Kidney (tissue), 14 donors: Measurements from ENCODE around the gene C9orf50. TPM values are rescaled to one million over a fixed set of nuclear protein-coding genes. Genes with fewer than 3 reads are reported as not detected.

Source experiments
- DNase-seq, 5 donors: peaks; one replicate each; pipeline ENCODE4 v3.0.0-alpha.2; 2013 to 2020
- FAIRE-seq: peaks from 2 replicates; lab custom pipeline; 2012; peaks lifted over from hg19 to GRCh38; lab: Jason Lieb, UNC
- H3K27ac ChIP-seq, 2 donors: one replicate each; pipeline ENCODE4 v1.7.0; 2013; ENCODE audit warnings: low read depth in 2 of 2, low read length in 2 of 2, inconsistent platforms in 1 of 2
- H3K27me3 ChIP-seq: one replicate; pipeline ENCODE4 v1.7.1; 2013; ENCODE audit warnings: low read length, inconsistent platforms; ENCODE audit not compliant: control insufficient read depth, insufficient read depth
- H3K36me3 ChIP-seq, 3 donors: one replicate each; pipeline versions ENCODE4 v1.7.0 to v1.7.1; 2013; ENCODE audit warnings: low read length in 3 of 3, control low read depth in 1 of 3, inconsistent platforms in 1 of 3; ENCODE audit not compliant: insufficient read depth in 3 of 3, control insufficient read depth in 2 of 3
- H3K4me1 ChIP-seq, 3 donors: one replicate each; pipeline versions ENCODE4 v1.7.0 to v1.7.1; 2013; ENCODE audit warnings: low read length in 3 of 3, inconsistent platforms in 1 of 3, low read depth in 1 of 3; ENCODE audit not compliant: control insufficient read depth in 2 of 3, insufficient read depth in 2 of 3
- H3K4me3 ChIP-seq, 3 donors: one replicate each; pipeline versions ENCODE4 v1.7.0 to v1.8.1; 2013; ENCODE audit warnings: low read length in 3 of 3, control low read depth in 1 of 3, inconsistent platforms in 1 of 3
- H3K9ac ChIP-seq, 3 donors: one replicate each; pipeline versions ENCODE4 v1.7.0 to v1.7.1; 2013; ENCODE audit warnings: low read length in 3 of 3, control low read depth in 1 of 3, inconsistent platforms in 1 of 3
- H3K9me3 ChIP-seq, 3 donors: one replicate each; pipeline versions ENCODE4 v1.7.0 to v1.7.1; 2013; ENCODE audit warnings: low read length in 3 of 3, control low read depth in 1 of 3, inconsistent platforms in 1 of 3; ENCODE audit not compliant: control insufficient read depth in 2 of 3, insufficient read depth in 1 of 3
- CTCF ChIP-seq: IDR thresholded peaks from 3 replicates; pipeline ENCODE4 v1.5.1; 2012; ENCODE audit warnings: mild to moderate bottlenecking, moderate library complexity, borderline replicate concordance; ENCODE audit not compliant: insufficient read depth; ENCODE audit errors: extremely low read depth
- intact Hi-C: fragments of 100-400 bp; cut with DNase I; formaldehyde crosslinking; loops from one replicate; pipeline ENCODE4 v1.11.1; 2022
- polyA plus RNA-seq: library from polyadenylated mRNA; stranded (reverse); fragments of 350-450 nt; fragmentation: Illumina TruSeq; extraction: RNeasy Lipid Tissue Mini Kit (QIAGEN cat#74804); gene quantifications from one replicate; pipeline ENCODE4 v1.2.3, GENCODE V29; 2014; ENCODE audit warnings: low read depth, low replicate concordance; ENCODE audit not compliant: insufficient read depth
- total RNA-seq: library from RNA; stranded (reverse); fragmentation: NEBNext Ultra II Directional; extraction: Animal tissue kit (Norgen Biotek cat#: 25700); gene quantifications from one replicate; pipeline ENCODE4 v1.2.1, GENCODE V29; 2021
- donor health status: control.
- donor health status: control.
- donor health status: control.
- donor health status: control.
- donor health status: control.
- donor health status: DM: yes; HTN: yes; CAD: no.
- donor health status: Normal renal cell carcinoma (clear cell type).

The C9orf50 gene
- total and polyA plus RNA-seq, 2 donors from 2014 or later, result 1.1 to 2.8 TPM

DNA sequence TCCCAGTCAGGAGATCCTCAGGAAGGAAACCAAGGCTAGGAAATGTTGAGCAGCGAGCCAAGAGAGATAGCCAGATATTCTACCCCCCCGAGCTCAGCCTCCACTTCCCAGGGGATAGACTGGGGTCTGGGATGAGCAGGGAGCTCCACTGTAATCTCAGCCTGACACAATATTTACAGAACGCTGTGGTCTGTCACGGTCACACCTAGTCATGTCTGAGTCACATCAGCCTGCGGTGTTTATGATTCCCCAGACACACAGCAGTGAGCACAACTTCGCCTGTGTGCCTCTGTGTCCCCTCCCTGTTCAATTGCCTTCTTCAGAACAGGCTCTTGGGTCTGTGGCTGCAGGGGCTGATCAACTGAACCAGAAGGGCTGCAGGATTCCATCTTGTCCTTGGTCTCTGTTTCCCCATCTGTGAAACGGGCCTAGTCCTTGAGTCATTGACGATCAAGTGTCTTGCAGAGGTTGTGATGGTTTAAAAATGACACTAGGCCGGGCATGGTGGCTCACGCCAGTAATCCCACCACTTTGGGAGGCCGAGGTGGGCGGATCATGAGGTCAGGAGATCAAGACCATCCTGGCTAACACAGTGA, 36.0 kb upstream of the C9orf50 start:
- no peak for DNase-seq
- no peak overlapping the region for H3K4me3 ChIP-seq
- no peaks in the 10 kb centered on the region for H3K36me3 ChIP-seq
- H3K9me3 ChIP-seq, result no peaks in the 10 kb centered on the region
- peaks cover 0 to 4% (median 0%) of the 10 kb centered on the region in 3 donors for H3K4me1 ChIP-seq
- intact Hi-C loops, result no loop called here
- no peak for FAIRE-seq
- no peak for TF ChIP-seq CTCF
- H3K9ac ChIP-seq, result no peak overlapping the region
- no peak overlapping the region for H3K27ac ChIP-seq
- H3K27me3 ChIP-seq, result no peaks in the 10 kb centered on the region

GRCh38 chr9:129655696-129656095, 34.8 kb upstream of the C9orf50 start:
- Histone ChIP-seq H3K9ac (no peak overlapping the region), H3K4me1 (peaks cover 0 to 4% (median 0%) of the 10 kb centered on the region in 3 donors), H3K36me3 (no peaks in the 10 kb centered on the region), H3K4me3 (no peak overlapping the region), H3K27me3 (no peaks in the 10 kb centered on the region), H3K27ac (no peak overlapping the region), H3K9me3 (no peaks in the 10 kb centered on the region)
- no peak for DNase-seq
- no peak for TF ChIP-seq CTCF
- no peak for FAIRE-seq
- intact Hi-C loops, result no loop called here

DNA sequence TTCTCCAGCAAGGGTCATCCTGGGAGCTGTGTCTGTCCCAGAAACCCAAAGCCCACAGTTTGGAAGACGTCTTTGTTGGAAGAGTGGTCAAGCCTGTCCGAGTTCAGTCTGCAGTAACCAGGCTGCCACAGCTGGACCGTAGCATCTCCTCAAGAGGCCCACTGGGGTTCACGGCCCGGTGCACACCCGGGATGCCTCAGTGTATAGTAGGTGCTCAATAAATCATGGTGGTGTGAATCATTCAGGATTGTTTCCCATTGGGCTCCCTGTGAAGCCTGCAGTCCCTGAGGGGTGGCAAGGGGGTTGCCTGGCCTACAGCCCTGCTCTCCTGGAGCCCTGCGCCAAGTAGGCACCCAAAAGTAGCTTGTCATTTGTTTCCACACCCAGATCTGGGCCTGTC, 34.3 kb upstream of the C9orf50 start:
- FAIRE-seq (no peak), DNase-seq (peak in 2 of 5 donors; percentile 31 to 39)
- Histone ChIP-seq H3K27me3 (no peaks in the 10 kb centered on the region), H3K36me3 (no peaks in the 10 kb centered on the region), H3K9me3 (no peaks in the 10 kb centered on the region), H3K4me1 (peaks cover 0 to 4% (median 0%) of the 10 kb centered on the region in 3 donors), H3K27ac (no peak overlapping the region), H3K4me3 (no peak overlapping the region), H3K9ac (no peak overlapping the region)
- TF ChIP-seq CTCF, result no peak
- intact Hi-C loops, result no loop called here
